ENCODE results near the gene APLP1. TPM values are rescaled to one million over a fixed set of nuclear protein-coding genes. Genes with fewer than 3 reads are reported as not detected.
"Not testable (repeated sequence)": the region's sequence is repeated elsewhere in the genome, so short reads cannot be mapped to it uniquely, and the experiment has no call there.

APLP1 gene
- total and polyA plus RNA-seq, 2 of the 4 experiments (the other 2 are of a cell fraction): 4.7 to 41.0 TPM

GRCh38 chr19:35833972-35834371 lies 34.4 kb upstream of the APLP1 start:
- ChIA-PET POLR2A (ENCODE audit: unreplicated experiment) (interaction anchor here (0.6 kb wide), 1 partner anchor 60 kb away, joined by 3 read pairs; no protein-coding TSS in a partner anchor), CTCF (no interaction called here)

GRCh38 chr19:35836096-35836495 lies 32.3 kb upstream of the APLP1 start:
- H3K18ac ChIP-seq (ENCODE audit: low read depth, low read length); H3K9ac ChIP-seq (ENCODE audit: low read depth, low read length); H4K8ac ChIP-seq (ENCODE audit: low read depth in 2 of 2, low read length in 2 of 2); DNase-seq; H3K14ac ChIP-seq (replicated peaks; ENCODE audit: low read depth, low read length); dilution Hi-C loops (cut with HindIII; ENCODE audit: low sequenced_read_pairs, unreplicated experiment); H2AFZ ChIP-seq (replicated peaks; ENCODE audit: low read length, poor library complexity); in situ Hi-C loops (cut with MboI; ENCODE audit: low sequenced_read_pairs); H3K79me1 ChIP-seq (ENCODE audit: low read depth in 1 of 2, low read length in 2 of 2); H3K36me3 ChIP-seq (ENCODE audit: control insufficient read depth, insufficient read depth, low read length); H2BK5ac ChIP-seq (ENCODE audit: low read depth, low read length, poor library complexity, severe bottlenecking); POLR2A ChIA-PET (ENCODE audit: unreplicated experiment); H4K91ac ChIP-seq (ENCODE audit: insufficient read depth, low read depth, low read length); H2BK15ac ChIP-seq (ENCODE audit: low read depth, low read length); H3K4ac ChIP-seq (ENCODE audit: low read depth, low read length); H3K4me1 ChIP-seq (ENCODE audit: control insufficient read depth, insufficient read depth, low read length); H3K23ac ChIP-seq (ENCODE audit: low read depth, low read length); H4K20me1 ChIP-seq (ENCODE audit: insufficient read depth, low read length); H3K9me3 ChIP-seq (ENCODE audit: control insufficient read depth, insufficient read depth, low read length); ATAC-seq (ENCODE audit: low read depth); H3K27ac ChIP-seq (ENCODE audit: insufficient read depth, low read length); H3K4me3 ChIP-seq (ENCODE audit: insufficient read depth, low read depth, low read length); H2AK5ac ChIP-seq (ENCODE audit: low read depth, low read length); H3K4me2 ChIP-seq (ENCODE audit: low read depth, low read length); H3K9me1 ChIP-seq (ENCODE audit: insufficient read depth, low read length); H3K56ac ChIP-seq (ENCODE audit: extremely low read depth, insufficient read depth, low read length); intact Hi-C loops (cut with micrococcal nuclease); H2BK20ac ChIP-seq (ENCODE audit: low read depth, low read length); H4K5ac ChIP-seq (ENCODE audit: low read depth, low read length); BruUV-seq (replicated peaks); H2AK9ac ChIP-seq (replicated peaks; ENCODE audit: low read depth, low read length, poor library complexity); H2BK120ac ChIP-seq (ENCODE audit: low read depth, low read length): not testable (repeated sequence)
- peaks cover 14% of the 10 kb centered on the region for H3K27me3 ChIP-seq (ENCODE audit: control insufficient read depth, insufficient read depth, low read length)
- CTCF ChIA-PET: interaction anchor here (0.6 kb wide), 1 partner anchor 11 kb away, joined by 3 read pairs; no protein-coding TSS in a partner anchor
- 36% methylated on average over 7 of the region's 11 CpGs; no CpG with 5 or more reads in 1 of the 2 experiments for WGBS, 2 experiments (ENCODE audit: extremely low coverage in 2 of 2, insufficient read length in 1 of 2)

More at GRCh38 chr19:35833972-35834371, 34.4 kb upstream of the APLP1 start:
- Histone ChIP-seq H3K4me3 (ENCODE audit: insufficient read depth, low read depth, low read length) (no peak overlapping the region), H3K23ac (ENCODE audit: low read depth, low read length) (no peak overlapping the region), H3K18ac (ENCODE audit: low read depth, low read length) (no peak overlapping the region), H3K14ac (replicated peaks; ENCODE audit: low read depth, low read length) (no peak overlapping the region), H3K56ac (ENCODE audit: extremely low read depth, insufficient read depth, low read length) (no peak overlapping the region), H3K9me3 (ENCODE audit: control insufficient read depth, insufficient read depth, low read length) (peaks cover 3% of the 10 kb centered on the region), H3K79me1 (ENCODE audit: low read depth in 1 of 2, low read length in 2 of 2) (no peaks in the 10 kb centered on the region), H3K9ac (ENCODE audit: low read depth, low read length) (no peak overlapping the region), H2BK5ac (ENCODE audit: low read depth, low read length, poor library complexity, severe bottlenecking) (no peak overlapping the region), H2BK20ac (ENCODE audit: low read depth, low read length) (no peak overlapping the region), H3K4ac (ENCODE audit: low read depth, low read length) (no peak overlapping the region), H2BK120ac (ENCODE audit: low read depth, low read length) (no peak overlapping the region), H3K27me3 (ENCODE audit: control insufficient read depth, insufficient read depth, low read length) (peaks cover 19% of the 10 kb centered on the region), H2AK9ac (replicated peaks; ENCODE audit: low read depth, low read length, poor library complexity) (no peak overlapping the region), H4K91ac (ENCODE audit: insufficient read depth, low read depth, low read length) (no peak overlapping the region), H3K36me3 (ENCODE audit: control insufficient read depth, insufficient read depth, low read length) (no peaks in the 10 kb centered on the region), H2AK5ac (ENCODE audit: low read depth, low read length) (no peak overlapping the region), H3K4me1 (ENCODE audit: control insufficient read depth, insufficient read depth, low read length) (no peaks in the 10 kb centered on the region), H3K9me1 (ENCODE audit: insufficient read depth, low read length) (no peaks in the 10 kb centered on the region), H4K5ac (ENCODE audit: low read depth, low read length) (no peak overlapping the region), H3K27ac (ENCODE audit: insufficient read depth, low read length) (no peak overlapping the region), H2AFZ (replicated peaks; ENCODE audit: low read length, poor library complexity) (no peak overlapping the region), H4K8ac (ENCODE audit: low read depth in 2 of 2, low read length in 2 of 2) (no peak overlapping the region), H2BK15ac (ENCODE audit: low read depth, low read length) (no peak overlapping the region), H3K4me2 (ENCODE audit: low read depth, low read length) (no peak overlapping the region), H4K20me1 (ENCODE audit: insufficient read depth, low read length) (no peaks in the 10 kb centered on the region)
- TF ChIP-seq MAZ (IDR thresholded peaks at IDR 0.05; ENCODE audit: borderline replicate concordance, low read depth, low read length): no peak
- no peak for TF ChIP-seq FOS (IDR thresholded peaks at IDR 0.05; ENCODE audit: low read depth, low read length)
- TF ChIP-seq MAFK (IDR thresholded peaks at IDR 0.05; ENCODE audit: low read depth, low read length): no peak
- no peak for TF ChIP-seq RAD21 (IDR thresholded peaks at IDR 0.05; ENCODE audit: low read length)
- TF ChIP-seq RCOR1 (IDR thresholded peaks at IDR 0.05; ENCODE audit: insufficient replicate concordance, low read length): no peak
- no peak for TF ChIP-seq SMC3 (IDR thresholded peaks at IDR 0.05; ENCODE audit: low read depth, low read length)
- TF ChIP-seq POLR2A (IDR thresholded peaks at IDR 0.05; ENCODE audit: low read depth, low read length): no peak
- no peak for TF ChIP-seq BHLHE40 (IDR thresholded peaks at IDR 0.05; ENCODE audit: low read depth, low read length)
- no TSS peak for BruUV-seq (replicated peaks)
- DNase-seq: no peak
- in situ Hi-C loops (cut with MboI; ENCODE audit: low sequenced_read_pairs) (no loop called here), intact Hi-C loops (cut with micrococcal nuclease) (no loop called here), dilution Hi-C loops (cut with HindIII; ENCODE audit: low sequenced_read_pairs, unreplicated experiment) (no loop called here)
- ATAC-seq (ENCODE audit: low read depth): no peak
- 11% methylated on average over 2 of the region's 7 CpGs; no CpG with 5 or more reads in 1 of the 2 experiments for WGBS, 2 experiments (ENCODE audit: extremely low coverage in 2 of 2, insufficient read length in 1 of 2)

Measured in IMR-90 (cell line).